DND-41 (cell line): ENCODE results near the gene RAG1.

Experiments
- CTCF ChIP-seq: IDR thresholded peaks from 2 replicates; pipeline ENCODE4 v1.5.1; 2012; ENCODE audit warnings: borderline replicate concordance, low read length, moderate library complexity, mild to moderate bottlenecking; ENCODE audit not compliant: poor library complexity, severe bottlenecking; ENCODE audit errors: extremely low read depth
- EZH2 ChIP-seq: IDR thresholded peaks from 3 replicates; pipeline ENCODE4 v1.6.1; 2012; ENCODE audit warnings: borderline replicate concordance, low read depth, mild to moderate bottlenecking, moderate library complexity, low read length, inconsistent platforms; ENCODE audit not compliant: severe bottlenecking

GRCh38 chr11:36623494-36623893 lies 55.7 kb downstream of the RAG1 start:
- TF ChIP-seq CTCF (no peak), EZH2 (no peak)
